CD4-positive, alpha-beta T cell (primary cell): ENCODE data around the gene CETP. TPM values are rescaled to one million over a fixed set of nuclear protein-coding genes. Genes with fewer than 3 reads are reported as not detected.

Source experiments
- ATAC-seq: fragments of 200-7000 bp; cut with Tn5 transposase; one replicate; pipeline ENCODE4 v1.10.0; 2022; ENCODE audit warnings: mild to moderate bottlenecking; ENCODE audit not compliant: poor library complexity
- CTCF ChIA-PET: fragments of 350-600 bp; sonication (Branson Sonifier 250); formaldehyde crosslinking; loops from one replicate; lab custom pipeline; 2021; ENCODE audit warnings: antibody characterized with exemption, inconsistent platforms; lab: Charles Lee
- POLR2A ChIA-PET: fragments of 350-600 bp; sonication (Branson Sonifier 250); formaldehyde crosslinking; loops from one replicate; lab custom pipeline; 2021; ENCODE audit warnings: antibody characterized with exemption, inconsistent platforms; lab: Charles Lee
- DNase-seq, 14 experiments: peaks; one replicate each; pipeline ENCODE4 v3.0.0-alpha.2; 2013 to 2020; ENCODE audit warnings: mixed read lengths in 2 of 14
- H3K27ac ChIP-seq, 2 donors: one replicate each; pipeline versions ENCODE4 v1.5.1 to v1.7.0; 2013; ENCODE audit warnings: low read length in 2 of 2, low read depth in 1 of 2, mild to moderate bottlenecking in 1 of 2
- H3K27me3 ChIP-seq, 2 experiments: 1 replicate in 1 of 2; 2 replicates in 1 of 2; pipeline versions ENCODE4 v1.6.1 to v1.7.0; 2013; ENCODE audit warnings: low read length in 2 of 2, control low read depth in 1 of 2, mild to moderate bottlenecking in 1 of 2, moderate library complexity in 1 of 2; ENCODE audit not compliant: insufficient read depth in 2 of 2, control insufficient read depth in 1 of 2
- H3K36me3 ChIP-seq: one replicate; pipeline ENCODE4 v1.6.1; 2013; ENCODE audit warnings: low read length, control low read depth; ENCODE audit not compliant: insufficient read depth
- H3K4me1 ChIP-seq: one replicate; pipeline ENCODE4 v1.6.1; 2013; ENCODE audit warnings: low read length, control low read depth; ENCODE audit not compliant: insufficient read depth
- H3K4me3 ChIP-seq: one replicate; pipeline ENCODE4 v1.5.1; 2013; ENCODE audit warnings: mild to moderate bottlenecking, low read length, moderate library complexity
- H3K9me3 ChIP-seq, 2 experiments: 1 replicate in 1 of 2; 2 replicates in 1 of 2; pipeline versions ENCODE4 v1.6.1 to v1.7.0; 2013; ENCODE audit warnings: low read length in 2 of 2, mild to moderate bottlenecking in 2 of 2, control low read depth in 1 of 2, moderate library complexity in 1 of 2; ENCODE audit not compliant: control insufficient read depth in 1 of 2, insufficient read depth in 1 of 2
- H3K27ac Mint-ChIP-seq: one replicate; pipeline ENCODE4 v1.8.0; 2020; ENCODE audit warnings: mixed read lengths
- H3K27me3 Mint-ChIP-seq: one replicate; pipeline ENCODE4 v1.8.0; 2021; ENCODE audit warnings: mixed read lengths
- H3K36me3 Mint-ChIP-seq: one replicate; pipeline ENCODE4 v1.8.0; 2021; ENCODE audit warnings: low read depth, mixed read lengths
- H3K4me1 Mint-ChIP-seq: one replicate; pipeline ENCODE4 v1.8.0; 2021; ENCODE audit warnings: low read depth, mixed read lengths
- H3K4me3 Mint-ChIP-seq: one replicate; pipeline ENCODE4 v1.8.0; 2020; ENCODE audit warnings: mild to moderate bottlenecking, mixed read lengths
- H3K9me3 Mint-ChIP-seq: one replicate; pipeline ENCODE4 v1.8.0; 2020; ENCODE audit warnings: mixed read lengths
- intact Hi-C, 2 experiments: fragments of 100-400 bp; cut with DNase I in 1 of 2; cut with micrococcal nuclease in 1 of 2; formaldehyde crosslinking; loops; one replicate each; pipeline versions ENCODE4 v1.15.1 to v1.9.0; 2023 to 2025; cut with DNase I, micrococcal nuclease
- total RNA-seq, 174 experiments: library from RNA in 2 of 174; stranded (reverse) in 2 of 174; gene quantifications; one replicate each; pipeline ENCODE4 v1.2.3 and lab custom pipeline; 2021 to 2026
- TF ChIP-seq, protein P1 (sequence below): fragments of 200-600 bp; IDR thresholded peaks from one replicate; pipeline ENCODE4 v1.8.0; 2022; ENCODE audit warnings: antibody characterized with exemption, mild to moderate bottlenecking

The CETP gene
- total RNA-seq, 2 experiments from 2014 or later, result not detected

DNA sequence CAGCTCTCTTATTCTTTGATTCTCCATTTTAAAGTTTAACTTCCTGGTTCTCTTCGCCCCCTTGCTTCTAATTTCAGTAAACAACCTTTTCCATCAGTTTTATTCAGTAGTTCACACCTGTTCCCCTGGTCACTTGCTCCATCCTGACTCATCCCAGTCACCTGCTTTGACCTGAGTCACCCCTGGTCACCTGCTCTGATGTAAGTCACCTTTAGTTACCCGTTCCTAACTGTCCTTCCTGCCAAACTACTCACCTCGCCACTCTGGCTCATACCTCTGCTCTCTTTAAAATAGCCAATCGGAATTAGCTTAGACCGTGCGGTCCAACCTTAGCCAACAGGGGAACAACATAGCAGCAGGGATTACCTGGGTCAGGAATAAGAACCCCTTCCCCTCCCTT is 22.9 kb downstream of the CETP start:
- H3K4me1 ChIP-seq, result peaks cover 83% of the 10 kb centered on the region
- peak overlapping the region in 1 of 2 donors; percentile 41 for H3K27ac ChIP-seq
- H3K9me3 Mint-ChIP-seq, result no peaks in the 10 kb centered on the region
- peaks cover 70% of the 10 kb centered on the region for H3K4me1 Mint-ChIP-seq
- intact Hi-C loops, result no loop called here
- ATAC-seq, result no peak
- peaks cover 29% of the 10 kb centered on the region for H3K36me3 ChIP-seq
- TF ChIP-seq, protein P1, sequence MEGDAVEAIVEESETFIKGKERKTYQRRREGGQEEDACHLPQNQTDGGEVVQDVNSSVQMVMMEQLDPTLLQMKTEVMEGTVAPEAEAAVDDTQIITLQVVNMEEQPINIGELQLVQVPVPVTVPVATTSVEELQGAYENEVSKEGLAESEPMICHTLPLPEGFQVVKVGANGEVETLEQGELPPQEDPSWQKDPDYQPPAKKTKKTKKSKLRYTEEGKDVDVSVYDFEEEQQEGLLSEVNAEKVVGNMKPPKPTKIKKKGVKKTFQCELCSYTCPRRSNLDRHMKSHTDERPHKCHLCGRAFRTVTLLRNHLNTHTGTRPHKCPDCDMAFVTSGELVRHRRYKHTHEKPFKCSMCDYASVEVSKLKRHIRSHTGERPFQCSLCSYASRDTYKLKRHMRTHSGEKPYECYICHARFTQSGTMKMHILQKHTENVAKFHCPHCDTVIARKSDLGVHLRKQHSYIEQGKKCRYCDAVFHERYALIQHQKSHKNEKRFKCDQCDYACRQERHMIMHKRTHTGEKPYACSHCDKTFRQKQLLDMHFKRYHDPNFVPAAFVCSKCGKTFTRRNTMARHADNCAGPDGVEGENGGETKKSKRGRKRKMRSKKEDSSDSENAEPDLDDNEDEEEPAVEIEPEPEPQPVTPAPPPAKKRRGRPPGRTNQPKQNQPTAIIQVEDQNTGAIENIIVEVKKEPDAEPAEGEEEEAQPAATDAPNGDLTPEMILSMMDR, result no peak
- peak in 1 of 14 experiments; percentile 15 for DNase-seq
- CTCF ChIA-PET, result interaction anchor here (1.3 kb wide), 1 partner anchor 20 kb away, joined by 3 read pairs; no protein-coding TSS in a partner anchor
- H3K27me3 Mint-ChIP-seq, result no peaks in the 10 kb centered on the region
- peak overlapping the region; percentile 4 for H3K4me3 Mint-ChIP-seq
- no peaks in the 10 kb centered on the region for H3K27me3 ChIP-seq
- H3K9me3 ChIP-seq, result no peaks in the 10 kb centered on the region
- POLR2A ChIA-PET, result interaction anchor here (0.9 to 1.6 kb wide), 3 partner anchors 9 to 39 kb away, joined by 3 to 4 read pairs (median 4); no protein-coding TSS in a partner anchor
- H3K27ac Mint-ChIP-seq, result peak overlapping the region; percentile 82
- no peak overlapping the region for H3K4me3 ChIP-seq
- peaks cover 37% of the 10 kb centered on the region for H3K36me3 Mint-ChIP-seq

DNA sequence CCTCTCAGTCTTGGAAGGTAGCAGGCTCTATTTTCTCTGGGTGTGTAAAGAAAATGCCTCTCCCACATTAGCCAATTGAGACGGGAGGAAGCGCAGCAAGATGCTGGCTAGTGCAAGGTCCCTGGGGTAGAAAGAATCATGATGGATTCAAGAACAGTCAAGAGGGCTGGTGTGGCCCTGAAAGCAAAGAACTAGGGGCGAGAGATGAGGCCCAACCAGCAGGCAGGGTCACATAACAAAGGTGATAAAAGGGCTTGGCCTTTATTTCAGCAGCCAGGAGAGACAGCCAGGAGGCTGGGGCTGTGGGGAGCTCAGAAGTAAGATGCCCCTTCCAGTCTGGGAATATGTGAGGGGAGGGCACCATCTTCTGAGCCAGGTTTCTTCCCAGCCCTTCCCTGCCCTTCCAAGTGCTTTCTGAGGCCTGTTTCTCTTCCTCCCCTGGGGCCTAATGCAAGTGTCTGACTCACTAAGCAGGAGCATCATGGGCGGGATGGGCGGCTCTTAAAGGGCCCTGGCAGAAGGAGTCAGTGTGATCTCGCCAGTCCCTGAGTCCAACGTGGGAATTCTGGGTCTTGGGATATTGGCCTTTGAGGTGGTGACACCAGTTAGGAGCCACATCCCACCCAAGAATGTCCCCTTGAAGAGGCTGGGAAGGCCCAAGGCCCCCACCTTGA is 23.7 kb downstream of the CETP start:
- no peak for ATAC-seq
- ChIA-PET POLR2A (interaction anchor here (1.2 to 1.7 kb wide), 4 partner anchors 10 to 56 kb away, joined by 3 read pairs; no protein-coding TSS in a partner anchor), CTCF (interaction anchor here (1.3 kb wide), 1 partner anchor 21 kb away, joined by 3 read pairs; no protein-coding TSS in a partner anchor)
- no peaks in the 10 kb centered on the region for H3K9me3 Mint-ChIP-seq
- peaks cover 70% of the 10 kb centered on the region for H3K4me1 Mint-ChIP-seq
- H3K4me3 Mint-ChIP-seq, result peak overlapping the region; percentile 52
- Histone ChIP-seq H3K4me1 (peaks cover 83% of the 10 kb centered on the region), H3K27ac (peak overlapping the region; percentile 33 to 41), H3K9me3 (no peaks in the 10 kb centered on the region), H3K27me3 (no peaks in the 10 kb centered on the region), H3K4me3 (no peak overlapping the region), H3K36me3 (peaks cover 29% of the 10 kb centered on the region)
- peaks cover 45% of the 10 kb centered on the region for H3K36me3 Mint-ChIP-seq
- TF ChIP-seq, protein P1, result no peak
- DNase-seq, result peak in 1 of 14 experiments; percentile 48
- peak overlapping the region; percentile 82 for H3K27ac Mint-ChIP-seq
- intact Hi-C loops, result no loop called here
- H3K27me3 Mint-ChIP-seq, result no peaks in the 10 kb centered on the region

DNA sequence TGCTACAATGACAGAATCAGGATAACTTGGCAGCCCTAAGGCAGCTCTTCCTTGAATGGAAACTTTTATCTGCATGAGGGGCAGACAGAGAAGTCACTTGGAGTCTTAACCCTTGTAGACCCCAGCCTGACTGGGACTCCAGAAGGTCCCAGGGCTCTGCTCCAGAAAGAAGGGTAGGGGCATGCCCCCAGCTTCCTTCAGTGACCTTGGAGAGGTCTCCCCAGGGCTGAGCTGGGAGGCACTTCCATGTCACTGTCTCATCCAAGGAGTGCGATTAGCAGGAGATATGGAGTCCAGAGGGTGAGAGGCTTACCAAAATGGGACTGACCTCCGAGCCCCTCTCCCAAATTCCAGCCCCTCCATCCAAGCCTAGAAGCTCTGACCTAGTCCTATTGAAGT is 24.2 kb downstream of the CETP start:
- ATAC-seq (no peak), DNase-seq (no peak)
- H3K27me3 Mint-ChIP-seq, result no peaks in the 10 kb centered on the region
- Histone ChIP-seq H3K27ac (peak overlapping the region; percentile 33 to 41), H3K9me3 (no peaks in the 10 kb centered on the region), H3K4me1 (peaks cover 84% of the 10 kb centered on the region), H3K36me3 (peaks cover 29% of the 10 kb centered on the region), H3K27me3 (no peaks in the 10 kb centered on the region), H3K4me3 (no peak overlapping the region)
- peaks cover 50% of the 10 kb centered on the region for H3K36me3 Mint-ChIP-seq
- TF ChIP-seq, protein P1, result no peak
- H3K9me3 Mint-ChIP-seq, result no peaks in the 10 kb centered on the region
- H3K4me1 Mint-ChIP-seq, result peaks cover 74% of the 10 kb centered on the region
- CTCF ChIA-PET, result interaction anchor here (1.7 kb wide), 1 partner anchor 22 kb away, joined by 6 read pairs; no protein-coding TSS in a partner anchor
- H3K27ac Mint-ChIP-seq, result peak overlapping the region; percentile 96
- intact Hi-C loops, result no loop called here
- H3K4me3 Mint-ChIP-seq, result peak overlapping the region; percentile 51
- POLR2A ChIA-PET, result interaction anchor here (1.2 to 1.7 kb wide), 4 partner anchors 10 to 55 kb away, joined by 3 read pairs; no protein-coding TSS in a partner anchor
